ENCODE results near the gene SPOCK1.

SPOCK1 gene

GRCh38 chr5:137315109-137315508 is 184.0 kb downstream of the SPOCK1 start:
- Histone ChIP-seq H3K4me1 (ENCODE audit: insufficient read depth, low read length) (no peaks in the 10 kb centered on the region), H3K9me3 (ENCODE audit: insufficient read depth, low read length, severe bottlenecking) (no peaks in the 10 kb centered on the region), H3K27me3 (ENCODE audit: insufficient read depth, low read length, poor library complexity) (peaks cover 39% of the 10 kb centered on the region), H3K9ac (ENCODE audit: low read depth, low read length) (no peak overlapping the region), H3K4me3 (ENCODE audit: low read depth in 1 of 2, low read length in 2 of 2) (no peak overlapping the region), H3K36me3 (ENCODE audit: insufficient read depth, low read length) (no peaks in the 10 kb centered on the region), H3K79me2 (ENCODE audit: insufficient read depth, low read length) (no peaks in the 10 kb centered on the region), H3K27ac (ENCODE audit: low read length) (no peak overlapping the region), H3K4me2 (ENCODE audit: insufficient read depth, low read length) (no peak overlapping the region), H4K20me1 (ENCODE audit: insufficient read depth, low read length) (no peaks in the 10 kb centered on the region), H2AFZ (ENCODE audit: low read depth, low read length) (no peak overlapping the region)
- ATAC-seq (ENCODE audit: insufficient read depth, low read depth), result no peak
- no peak for DNase-seq
- TF ChIP-seq EZH2 (IDR thresholded peaks at IDR 0.05; ENCODE audit: borderline replicate concordance, low read depth, low read length, severe bottlenecking), result no peak
- no peak for TF ChIP-seq CTCF (IDR thresholded peaks at IDR 0.05; ENCODE audit: borderline replicate concordance, extremely low read depth, low read length, poor library complexity, severe bottlenecking)

GRCh38 chr5:137313526-137314175 is 185.5 kb downstream of the SPOCK1 start:
- H3K36me3 ChIP-seq (ENCODE audit: insufficient read depth, low read length), result no peaks in the 10 kb centered on the region
- no peak for ATAC-seq (ENCODE audit: insufficient read depth, low read depth)
- H3K4me3 ChIP-seq (ENCODE audit: low read depth in 1 of 2, low read length in 2 of 2), result no peak overlapping the region
- H3K4me2 ChIP-seq (ENCODE audit: insufficient read depth, low read length), result no peak overlapping the region
- no peak for DNase-seq
- no peaks in the 10 kb centered on the region for H3K79me2 ChIP-seq (ENCODE audit: insufficient read depth, low read length)
- no peaks in the 10 kb centered on the region for H3K4me1 ChIP-seq (ENCODE audit: insufficient read depth, low read length)
- no peak overlapping the region for H3K27ac ChIP-seq (ENCODE audit: low read length)
- H3K9ac ChIP-seq (ENCODE audit: low read depth, low read length), result no peak overlapping the region
- no peaks in the 10 kb centered on the region for H4K20me1 ChIP-seq (ENCODE audit: insufficient read depth, low read length)
- H3K27me3 ChIP-seq (ENCODE audit: insufficient read depth, low read length, poor library complexity), result peaks cover 39% of the 10 kb centered on the region
- no peak for TF ChIP-seq EZH2 (IDR thresholded peaks at IDR 0.05; ENCODE audit: borderline replicate concordance, low read depth, low read length, severe bottlenecking)
- no peak for TF ChIP-seq CTCF (IDR thresholded peaks at IDR 0.05; ENCODE audit: borderline replicate concordance, extremely low read depth, low read length, poor library complexity, severe bottlenecking)
- H3K9me3 ChIP-seq (ENCODE audit: insufficient read depth, low read length, severe bottlenecking), result no peaks in the 10 kb centered on the region
- H2AFZ ChIP-seq (ENCODE audit: low read depth, low read length), result no peak overlapping the region

GRCh38 chr5:137312011-137312410 is 187.1 kb downstream of the SPOCK1 start:
- DNase-seq, result no peak
- Histone ChIP-seq H3K4me2 (ENCODE audit: insufficient read depth, low read length) (no peak overlapping the region), H3K79me2 (ENCODE audit: insufficient read depth, low read length) (no peaks in the 10 kb centered on the region), H3K9me3 (ENCODE audit: insufficient read depth, low read length, severe bottlenecking) (no peaks in the 10 kb centered on the region), H3K9ac (ENCODE audit: low read depth, low read length) (no peak overlapping the region), H3K27ac (ENCODE audit: low read length) (no peak overlapping the region), H3K36me3 (ENCODE audit: insufficient read depth, low read length) (no peaks in the 10 kb centered on the region), H3K4me3 (ENCODE audit: low read depth in 1 of 2, low read length in 2 of 2) (no peak overlapping the region), H2AFZ (ENCODE audit: low read depth, low read length) (no peak overlapping the region), H4K20me1 (ENCODE audit: insufficient read depth, low read length) (no peaks in the 10 kb centered on the region), H3K27me3 (ENCODE audit: insufficient read depth, low read length, poor library complexity) (peaks cover 35% of the 10 kb centered on the region), H3K4me1 (ENCODE audit: insufficient read depth, low read length) (no peaks in the 10 kb centered on the region)
- TF ChIP-seq EZH2 (IDR thresholded peaks at IDR 0.05; ENCODE audit: borderline replicate concordance, low read depth, low read length, severe bottlenecking) (no peak), CTCF (IDR thresholded peaks at IDR 0.05; ENCODE audit: borderline replicate concordance, extremely low read depth, low read length, poor library complexity, severe bottlenecking) (no peak)
- no peak for ATAC-seq (ENCODE audit: insufficient read depth, low read depth)
